NB4 (cell line): ENCODE data around the gene ANTKMT.
A peak's percentile ranks its signal among the peaks of the same experiment; 100 is the strongest.

Experiments used
- DNase-seq: peaks from one replicate; pipeline ENCODE4 v3.0.0; 2010; ENCODE audit warnings: low read depth
- H3K4me3 ChIP-seq: one replicate; pipeline ENCODE4 v1.5.1; 2011; ENCODE audit warnings: mild to moderate bottlenecking, low read depth, low read length, moderate library complexity
- CTCF ChIP-seq: IDR thresholded peaks from one replicate; pipeline ENCODE4 v1.5.1; 2012; ENCODE audit warnings: low read depth, low read length
- MAX ChIP-seq: IDR thresholded peaks from 2 replicates; pipeline ENCODE4 v1.6.1; 2011; ENCODE audit warnings: low read depth, low read length
- MYC ChIP-seq: IDR thresholded peaks from 2 replicates; pipeline ENCODE4 v1.6.1; 2011; ENCODE audit warnings: low read depth, low read length
- POLR2A ChIP-seq: IDR thresholded peaks from 2 replicates; pipeline ENCODE4 v1.6.1; 2011; ENCODE audit warnings: mild to moderate bottlenecking; ENCODE audit not compliant: insufficient read length; ENCODE audit errors: extremely low read depth

Gene ANTKMT

GRCh38 chr16:724188-725040, 3.5 kb downstream of the ANTKMT start:
- no peak overlapping the region for H3K4me3 ChIP-seq
- TF ChIP-seq CTCF = no peak
- TF ChIP-seq MAX = no peak
- TF ChIP-seq MYC = no peak
- TF ChIP-seq POLR2A = no peak
- DNase-seq = no peak

GRCh38 chr16:725041-725376, 4.1 kb downstream of the ANTKMT start:
- TF ChIP-seq MAX (no peak), POLR2A (no peak), CTCF (no peak), MYC (no peak)

GRCh38 chr16:725463-726187, 4.7 kb downstream of the ANTKMT start:
- H3K4me3 ChIP-seq = no peak overlapping the region
- TF ChIP-seq MYC = no peak
- no peak for TF ChIP-seq MAX
- TF ChIP-seq POLR2A = no peak
- no peak for TF ChIP-seq CTCF
- no peak for DNase-seq

More at GRCh38 chr16:725041-725376, 4.1 kb downstream of the ANTKMT start:
- H3K4me3 ChIP-seq = no peak overlapping the region
- no peak for DNase-seq

GRCh38 chr16:726188-726437, 5.2 kb downstream of the ANTKMT start:
- peak; percentile 61 for DNase-seq
- no peak overlapping the region for H3K4me3 ChIP-seq
- no peak for TF ChIP-seq MAX
- no peak for TF ChIP-seq CTCF
- no peak for TF ChIP-seq MYC
- no peak for TF ChIP-seq POLR2A

- TF ChIP-seq POLR2A (no peak), MYC (no peak), CTCF (no peak), MAX (0 out of 2 replicates have a peak, but pooled peaks have one; percentile 34)
- H3K4me3 ChIP-seq = peak within 1 kb of the TSS; percentile 69
- peak; percentile 80 for DNase-seq
Observed at GRCh38 chr16:726438-727290, 5.7 kb downstream of the ANTKMT start, which contains the start of the genes CCDC78 and HAGHL. CCDC78 (minus strand) TSS chr16:726443; CDS start chr16:726367, 76 bp downstream. HAGHL (plus strand) TSS chr16:727106; CDS start chr16:727510, 404 bp downstream.
